Sigmoid colon (tissue), 7 donors: Measurements from ENCODE around the gene IMMP2L. TPM values are rescaled to one million over a fixed set of nuclear protein-coding genes. Genes with fewer than 3 reads are reported as not detected.

Source experiments
- DNase-seq: peaks from one replicate; pipeline ENCODE4 v3.0.0-alpha.2; 2019
- H3K27ac ChIP-seq, 4 donors: fragments of 200-600 bp; sonication (generic); one replicate each; pipeline ENCODE4 v1.5.1; 2016 to 2019; ENCODE audit warnings: mild to moderate bottlenecking in 1 of 4
- H3K27me3 ChIP-seq, 3 donors: fragments of 200-600 bp; sonication (generic); one replicate each; pipeline ENCODE4 v1.5.1; 2019; ENCODE audit warnings: mild to moderate bottlenecking in 1 of 3
- H3K36me3 ChIP-seq, 4 donors: fragments of 200-600 bp; sonication (generic); one replicate each; pipeline ENCODE4 v1.5.1; 2016 to 2019
- H3K4me1 ChIP-seq, 4 donors: fragments of 200-600 bp; sonication (generic); one replicate each; pipeline ENCODE4 v1.5.1; 2017 to 2019
- H3K4me3 ChIP-seq, 4 donors: fragments of 200-600 bp; sonication (generic); one replicate each; pipeline ENCODE4 v1.5.1; 2017 to 2019; ENCODE audit warnings: mild to moderate bottlenecking in 2 of 4, moderate library complexity in 1 of 4
- H3K9me3 ChIP-seq, 4 donors: fragments of 200-600 bp in 3 of 4; sonication (generic) in 3 of 4; one replicate each; pipeline versions ENCODE4 v1.5.1 to v1.6.1; 2013 to 2019
- EP300 ChIP-seq, 4 donors: sonication (generic); formaldehyde crosslinking; IDR thresholded peaks; one replicate each; pipeline ENCODE4 v1.6.1; 2017; ENCODE audit warnings: antibody characterized with exemption in 4 of 4
- POLR2A ChIP-seq, 2 donors: fragments of 450-650 bp; IDR thresholded peaks; one replicate each; pipeline ENCODE4 v1.6.1; 2016; ENCODE audit warnings: antibody characterized with exemption in 2 of 2, mild to moderate bottlenecking in 2 of 2, moderate library complexity in 2 of 2
- POLR2AphosphoS5 ChIP-seq, 4 donors: sonication (generic); formaldehyde crosslinking; IDR thresholded peaks; one replicate each; pipeline ENCODE4 v1.6.1; 2017; ENCODE audit warnings: antibody characterized with exemption in 4 of 4
- WGBS, 2 donors: extraction: QIAGEN DNeasy Blood & Tissue Kit; methylation state at CpG; one replicate each; pipeline ENCODE4 v1.1.7; 2013; 5-methylcytosine and 5-hydroxymethylcytosine counted together
- intact Hi-C: fragments of 100-400 bp; cut with DNase I; formaldehyde crosslinking; loops from one replicate; pipeline ENCODE4 v1.15.1; 2023
- polyA plus RNA-seq, 3 donors: library from polyadenylated mRNA; stranded (reverse); fragments of 200-250 nt; gene quantifications; one replicate each; pipeline ENCODE4 v1.2.3, GENCODE V29; 2013
- total RNA-seq, 4 donors: library from RNA; depleted of rRNA; stranded (reverse); fragments of >200 nt; gene quantifications; one replicate each; pipeline ENCODE4 v1.1.0, GENCODE V29; 2016
- TF ChIP-seq, protein P1 (sequence below), 4 experiments: fragments of 450-650 bp in 3 of 4; fragments of 200-600 bp in 1 of 4; IDR thresholded peaks; one replicate each; pipeline ENCODE4 v1.5.1; 2016 to 2019; ENCODE audit warnings: antibody characterized with exemption in 4 of 4, mild to moderate bottlenecking in 3 of 4, moderate library complexity in 2 of 4
- donor health status: healthy with polysubstance abuse.
- donor health status: Bipolar disorder and iron deficiency.
- donor health status: healthy.

The IMMP2L gene
- total and polyA plus RNA-seq, 7 donors, result 2.5 to 57.9 (median 18.5) TPM

DNA sequence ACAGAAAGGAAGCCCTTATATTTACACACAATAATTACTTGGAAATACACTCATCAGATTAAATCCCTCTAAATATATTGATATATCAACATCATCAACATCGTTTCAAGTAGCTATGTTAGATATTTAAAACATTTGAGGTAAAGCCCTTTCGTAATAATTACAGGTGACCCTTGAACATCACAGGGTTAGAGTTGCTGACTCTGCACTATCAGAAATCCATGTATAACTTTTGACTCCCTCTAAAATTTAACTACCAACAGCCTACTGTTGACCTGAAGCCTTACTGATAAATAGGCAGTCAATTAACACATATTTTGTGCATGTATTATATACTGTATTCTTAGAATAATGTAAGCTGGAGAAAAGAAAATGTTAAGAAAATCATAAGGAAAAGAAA lies 505.9 kb downstream of the IMMP2L start:
- no peak for TF ChIP-seq POLR2A (IDR thresholded peaks at IDR 0.05)
- no peak for TF ChIP-seq EP300 (IDR thresholded peaks at IDR 0.05)
- TF ChIP-seq, protein P1, sequence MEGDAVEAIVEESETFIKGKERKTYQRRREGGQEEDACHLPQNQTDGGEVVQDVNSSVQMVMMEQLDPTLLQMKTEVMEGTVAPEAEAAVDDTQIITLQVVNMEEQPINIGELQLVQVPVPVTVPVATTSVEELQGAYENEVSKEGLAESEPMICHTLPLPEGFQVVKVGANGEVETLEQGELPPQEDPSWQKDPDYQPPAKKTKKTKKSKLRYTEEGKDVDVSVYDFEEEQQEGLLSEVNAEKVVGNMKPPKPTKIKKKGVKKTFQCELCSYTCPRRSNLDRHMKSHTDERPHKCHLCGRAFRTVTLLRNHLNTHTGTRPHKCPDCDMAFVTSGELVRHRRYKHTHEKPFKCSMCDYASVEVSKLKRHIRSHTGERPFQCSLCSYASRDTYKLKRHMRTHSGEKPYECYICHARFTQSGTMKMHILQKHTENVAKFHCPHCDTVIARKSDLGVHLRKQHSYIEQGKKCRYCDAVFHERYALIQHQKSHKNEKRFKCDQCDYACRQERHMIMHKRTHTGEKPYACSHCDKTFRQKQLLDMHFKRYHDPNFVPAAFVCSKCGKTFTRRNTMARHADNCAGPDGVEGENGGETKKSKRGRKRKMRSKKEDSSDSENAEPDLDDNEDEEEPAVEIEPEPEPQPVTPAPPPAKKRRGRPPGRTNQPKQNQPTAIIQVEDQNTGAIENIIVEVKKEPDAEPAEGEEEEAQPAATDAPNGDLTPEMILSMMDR (IDR thresholded peaks at IDR 0.05), result no peak
- TF ChIP-seq POLR2AphosphoS5 (IDR thresholded peaks at IDR 0.05), result no peak
- H3K9me3 ChIP-seq, result no peaks in the 10 kb centered on the region
- intact Hi-C loops, result no loop called here
- 92 to 94% methylated on average over 2 of the region's 2 CpGs for WGBS, 2 donors
- no peaks in the 10 kb centered on the region for H3K27me3 ChIP-seq
- no peaks in the 10 kb centered on the region for H3K4me1 ChIP-seq
- no peak overlapping the region for H3K4me3 ChIP-seq
- no peak overlapping the region for H3K27ac ChIP-seq
- no peak for DNase-seq
- H3K36me3 ChIP-seq, result no peaks in the 10 kb centered on the region

DNA sequence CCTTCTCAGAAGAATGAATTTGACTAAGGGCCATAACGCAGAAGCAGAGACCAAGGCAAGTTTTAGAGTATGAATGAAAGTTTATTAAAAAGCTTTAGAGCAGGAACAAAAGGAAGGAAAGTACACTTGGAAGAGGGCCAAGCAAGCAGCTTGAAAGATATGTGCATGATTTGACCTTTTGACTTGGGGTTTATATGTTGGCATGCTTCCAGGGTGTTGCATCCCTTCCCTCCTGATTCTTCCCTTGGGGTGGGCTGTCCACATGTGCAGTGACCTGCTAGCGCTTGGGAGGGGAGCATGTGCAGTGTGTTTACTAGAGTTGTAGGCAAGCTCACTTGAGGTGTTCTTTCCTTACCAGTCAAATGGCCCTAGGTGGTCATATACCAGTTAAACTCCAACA lies 509.3 kb downstream of the IMMP2L start:
- TF ChIP-seq POLR2AphosphoS5 (IDR thresholded peaks at IDR 0.05) (no peak), POLR2A (IDR thresholded peaks at IDR 0.05) (no peak)
- Histone ChIP-seq H3K9me3 (no peaks in the 10 kb centered on the region), H3K36me3 (no peaks in the 10 kb centered on the region), H3K27me3 (no peaks in the 10 kb centered on the region), H3K4me1 (no peaks in the 10 kb centered on the region), H3K4me3 (no peak overlapping the region), H3K27ac (no peak overlapping the region)
- intact Hi-C loops, result no loop called here
- WGBS, 2 donors, result 88 to 91% methylated on average over 2 of the region's 2 CpGs
- DNase-seq, result no peak

DNA sequence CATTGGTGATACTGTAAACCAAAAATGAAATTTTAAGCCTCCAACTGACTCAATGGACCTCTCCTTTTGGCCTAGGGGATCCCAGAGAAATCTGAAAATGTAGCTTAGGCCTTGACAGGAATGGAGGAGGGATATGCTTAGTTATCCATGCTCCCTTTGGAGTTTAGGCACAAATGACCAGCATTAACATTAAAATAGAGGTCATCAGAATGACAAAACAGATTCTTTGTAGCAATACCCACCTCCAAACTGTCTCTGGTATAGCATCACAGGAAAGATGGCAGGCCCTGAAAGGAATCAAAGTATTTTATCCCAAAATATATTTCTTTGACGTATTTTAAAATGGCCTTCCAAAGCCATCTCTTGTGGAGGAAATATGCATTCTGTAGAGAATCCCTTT lies 510.5 kb downstream of the IMMP2L start:
- no peaks in the 10 kb centered on the region for H3K9me3 ChIP-seq
- intact Hi-C loops, result no loop called here
- H3K27me3 ChIP-seq, result no peaks in the 10 kb centered on the region
- H3K36me3 ChIP-seq, result no peaks in the 10 kb centered on the region
- no peak for DNase-seq
- no peak overlapping the region for H3K4me3 ChIP-seq
- WGBS, 2 donors, result 96 to 100% methylated on average over 1 of the region's 1 CpG
- no peak overlapping the region for H3K27ac ChIP-seq
- TF ChIP-seq EP300 (IDR thresholded peaks at IDR 0.05), result no peak
- TF ChIP-seq, protein P1 (IDR thresholded peaks at IDR 0.05), result no peak
- no peak for TF ChIP-seq POLR2AphosphoS5 (IDR thresholded peaks at IDR 0.05)
- TF ChIP-seq POLR2A (IDR thresholded peaks at IDR 0.05), result no peak
- no peaks in the 10 kb centered on the region for H3K4me1 ChIP-seq

DNA sequence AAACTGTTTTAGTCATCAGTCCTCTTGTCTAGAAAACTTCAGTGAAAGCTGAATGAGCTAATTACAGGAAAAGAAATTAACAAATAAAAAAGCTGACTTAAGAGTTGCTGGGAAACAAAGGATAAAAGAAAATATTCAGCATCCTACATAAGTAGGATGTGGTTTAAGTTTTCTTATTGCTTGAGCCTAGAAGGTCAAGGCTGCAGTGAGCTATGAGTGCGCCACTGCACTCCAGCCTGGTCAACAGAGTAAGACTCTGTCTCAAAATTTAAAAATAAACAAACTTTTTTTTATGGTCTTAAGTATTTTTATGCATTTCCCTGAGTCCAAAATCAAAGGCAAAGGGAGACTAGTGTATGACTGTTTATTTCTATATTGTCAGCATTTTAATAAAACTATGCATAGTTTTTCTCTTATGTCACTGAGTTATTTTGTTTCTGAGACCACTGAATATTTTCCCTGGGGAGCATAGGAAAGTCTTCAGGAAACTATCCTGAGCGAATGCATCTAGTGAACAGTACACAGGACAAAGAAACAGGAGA lies 511.3 kb downstream of the IMMP2L start:
- Histone ChIP-seq H3K27ac (no peak overlapping the region), H3K4me1 (no peaks in the 10 kb centered on the region), H3K4me3 (no peak overlapping the region), H3K9me3 (no peaks in the 10 kb centered on the region), H3K36me3 (no peaks in the 10 kb centered on the region), H3K27me3 (no peaks in the 10 kb centered on the region)
- intact Hi-C loops, result no loop called here
- DNase-seq, result no peak
- 81 to 87% methylated on average over 2 of the region's 2 CpGs for WGBS, 2 donors
- TF ChIP-seq POLR2AphosphoS5 (IDR thresholded peaks at IDR 0.05), result no peak
- no peak for TF ChIP-seq EP300 (IDR thresholded peaks at IDR 0.05)
- TF ChIP-seq, protein P1 (IDR thresholded peaks at IDR 0.05), result no peak
- no peak for TF ChIP-seq POLR2A (IDR thresholded peaks at IDR 0.05)

DNA sequence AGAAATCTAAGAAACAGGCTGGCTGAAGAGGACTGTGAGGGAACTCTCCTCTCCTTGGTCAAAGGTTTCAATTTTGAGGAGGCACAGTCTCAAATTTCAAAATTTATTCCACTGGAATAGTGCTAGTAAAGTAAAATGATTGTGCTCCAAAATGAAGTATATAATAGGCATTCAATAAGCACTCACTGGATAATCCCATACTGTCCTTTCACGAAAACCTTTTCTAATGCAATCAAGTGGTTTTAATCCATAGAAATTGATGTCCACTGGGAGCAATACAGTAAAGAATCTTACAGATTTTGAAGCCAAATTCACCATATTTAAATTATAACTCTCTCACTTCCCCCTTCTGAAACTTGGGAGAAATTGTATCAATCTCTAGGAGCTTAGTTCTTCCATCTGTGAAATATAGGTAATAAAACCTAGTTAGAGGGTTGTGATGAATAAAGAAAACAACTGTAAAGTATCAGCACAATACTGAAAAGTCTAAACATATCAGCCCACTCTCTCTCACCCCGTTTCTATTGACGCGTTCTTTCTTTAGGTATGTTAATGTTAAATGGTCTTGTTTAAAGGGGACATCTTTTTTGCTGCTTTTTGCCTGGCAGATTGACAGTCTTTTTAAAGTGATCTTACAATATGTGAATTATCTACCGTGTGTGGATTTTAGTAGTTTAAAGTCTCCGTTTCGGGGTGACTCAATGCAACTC lies 512.2 kb downstream of the IMMP2L start:
- no peak overlapping the region for H3K27ac ChIP-seq
- H3K4me3 ChIP-seq, result no peak overlapping the region
- TF ChIP-seq, protein P1 (IDR thresholded peaks at IDR 0.05), result no peak
- TF ChIP-seq POLR2A (IDR thresholded peaks at IDR 0.05) (no peak), EP300 (IDR thresholded peaks at IDR 0.05) (no peak), POLR2AphosphoS5 (IDR thresholded peaks at IDR 0.05) (no peak)
- 75 to 80% methylated on average over 7 of the region's 7 CpGs for WGBS, 2 donors
- DNase-seq, result no peak
- H3K36me3 ChIP-seq, result no peaks in the 10 kb centered on the region
- H3K4me1 ChIP-seq, result peaks cover 0 to 6% (median 2%) of the 10 kb centered on the region in 4 donors
- H3K9me3 ChIP-seq, result no peaks in the 10 kb centered on the region
- intact Hi-C loops, result no loop called here
- H3K27me3 ChIP-seq, result no peaks in the 10 kb centered on the region
